Retina (tissue), 1 donor: ENCODE results near the gene PPFIA2.

Experiments used
- DNase-seq: peaks from one replicate; pipeline ENCODE4 v3.0.0-alpha.2; 2016

PPFIA2 gene

DNA sequence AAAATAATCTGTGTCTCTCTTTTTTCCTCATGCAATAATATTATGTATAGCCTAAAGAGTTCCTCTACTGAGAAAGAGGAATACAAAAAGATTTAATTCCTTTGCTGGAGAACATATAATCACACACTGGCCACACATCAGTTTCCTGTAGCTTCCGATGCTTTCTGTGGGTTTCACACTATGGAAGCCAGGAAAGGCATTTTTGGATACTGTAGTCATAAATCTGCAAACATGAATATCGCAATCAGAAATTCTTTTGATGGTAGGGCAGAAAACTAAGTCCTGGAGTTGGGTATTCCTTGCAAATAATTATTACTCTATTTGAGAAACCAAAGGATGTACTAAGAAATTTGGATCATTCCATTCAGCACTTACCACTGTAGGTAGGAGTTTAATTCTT is 421.3 kb downstream of the PPFIA2 start:
- no peak for DNase-seq

DNA sequence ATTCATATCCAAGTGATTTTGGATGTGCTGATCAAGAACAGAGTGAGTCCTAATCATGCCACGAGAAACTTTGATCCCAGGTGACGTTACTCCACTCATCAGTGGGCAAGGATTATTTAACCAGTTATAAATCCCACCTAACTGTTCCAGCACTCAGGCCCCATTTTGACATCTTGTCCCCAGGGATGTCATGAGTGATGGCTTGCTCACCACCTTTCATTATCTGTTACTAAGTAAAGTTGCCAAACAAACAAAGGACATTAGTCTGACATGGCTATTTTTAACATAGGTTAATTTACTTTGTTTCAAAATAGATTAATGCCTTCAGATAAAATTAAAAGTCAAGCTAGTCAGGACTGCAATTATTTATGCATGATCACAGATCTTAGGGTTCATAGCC is 425.3 kb downstream of the PPFIA2 start:
- DNase-seq = no peak

DNA sequence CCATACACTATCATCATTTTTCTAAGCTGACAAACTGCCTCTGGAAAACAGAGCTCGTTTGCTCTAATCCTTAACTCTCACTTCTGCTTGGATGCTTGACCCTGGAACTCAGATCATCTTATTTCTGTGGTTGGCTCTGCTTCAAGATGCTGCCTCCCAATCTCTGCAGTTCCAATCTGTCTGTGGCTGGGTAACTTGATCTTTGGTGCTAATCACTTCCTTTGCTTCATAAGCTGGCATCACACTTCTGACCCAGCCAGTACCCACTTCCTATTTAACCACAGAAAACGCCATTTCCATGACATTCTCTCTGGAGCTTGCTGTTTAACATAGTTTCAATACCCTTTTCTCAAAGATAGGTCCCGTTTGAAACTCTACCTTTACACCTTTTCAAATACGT is 427.1 kb downstream of the PPFIA2 start:
- no peak for DNase-seq

DNA sequence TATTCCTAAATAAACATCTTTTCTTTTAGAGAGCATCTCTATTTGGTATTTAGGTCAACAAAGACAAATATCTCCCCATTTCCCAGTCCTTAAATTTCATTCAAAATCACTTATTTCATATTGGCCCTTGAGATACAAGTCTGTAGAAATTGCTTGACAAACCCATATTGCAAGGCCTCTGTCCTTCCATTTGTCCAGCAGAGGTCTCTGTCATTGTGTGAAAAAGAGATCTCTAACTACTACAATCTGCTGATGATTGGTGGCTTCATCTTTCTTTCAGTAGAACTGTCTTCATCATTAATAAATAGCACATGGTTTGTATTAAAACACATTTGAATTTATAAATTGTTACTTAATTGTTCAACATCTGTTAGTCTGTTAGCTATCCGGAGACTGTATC is 428.7 kb downstream of the PPFIA2 start:
- DNase-seq = no peak

DNA sequence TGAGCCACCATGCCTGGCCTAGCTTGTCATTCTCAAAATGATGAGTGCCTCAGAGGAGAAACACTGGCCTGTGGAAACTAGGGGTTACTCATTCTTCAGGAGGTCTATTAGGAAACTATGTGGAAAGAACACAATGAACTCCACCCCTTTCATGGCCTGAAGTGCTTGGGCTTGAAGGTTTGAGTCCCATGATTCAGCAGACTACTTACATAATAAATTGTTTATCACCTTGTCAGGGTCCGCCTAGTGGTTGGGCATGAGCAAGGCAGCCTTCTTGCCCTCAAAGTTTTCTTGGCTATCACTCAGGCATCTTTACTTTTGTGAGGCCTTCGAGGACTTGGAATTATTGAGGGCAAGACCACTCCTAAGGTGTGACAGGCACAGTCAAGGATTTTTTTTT is 430.1 kb downstream of the PPFIA2 start:
- DNase-seq = no peak

DNA sequence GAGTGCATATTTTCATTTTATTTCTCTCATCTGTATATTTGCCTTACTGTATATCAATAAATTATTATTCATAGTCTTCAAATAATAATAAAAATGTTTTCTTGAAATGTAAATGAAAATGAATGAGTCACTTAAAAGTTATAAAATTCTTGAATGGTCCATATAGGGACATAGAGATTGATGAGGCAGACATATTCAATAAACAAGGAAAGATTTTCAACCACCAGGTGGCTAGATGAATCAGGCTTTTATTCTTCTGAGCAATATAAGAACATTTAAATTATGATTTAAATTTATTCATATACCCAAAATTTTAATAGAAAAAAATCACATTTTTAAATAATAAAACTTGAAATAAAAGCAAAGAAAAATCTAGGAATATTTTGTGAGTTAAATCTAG is 431.7 kb downstream of the PPFIA2 start:
- DNase-seq = no peak

DNA sequence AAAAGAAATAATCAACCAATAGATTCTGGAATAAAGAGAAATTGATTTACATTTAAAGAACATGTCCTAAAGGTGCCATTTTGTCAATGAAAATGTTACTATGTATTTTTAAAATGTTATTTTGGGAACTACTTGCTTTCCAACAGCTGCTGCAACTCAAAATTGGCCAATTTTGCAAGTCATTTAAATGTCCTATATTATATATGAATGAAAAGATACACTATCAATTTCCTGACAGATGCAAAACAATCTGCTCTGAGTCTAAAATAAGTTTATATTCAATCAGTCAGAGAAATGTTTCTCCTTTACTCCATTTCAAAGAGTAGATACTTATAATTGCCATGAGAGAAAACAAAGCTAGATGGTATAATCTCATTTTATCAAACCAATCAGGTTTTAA is 434.1 kb downstream of the PPFIA2 start:
- DNase-seq = no peak

DNA sequence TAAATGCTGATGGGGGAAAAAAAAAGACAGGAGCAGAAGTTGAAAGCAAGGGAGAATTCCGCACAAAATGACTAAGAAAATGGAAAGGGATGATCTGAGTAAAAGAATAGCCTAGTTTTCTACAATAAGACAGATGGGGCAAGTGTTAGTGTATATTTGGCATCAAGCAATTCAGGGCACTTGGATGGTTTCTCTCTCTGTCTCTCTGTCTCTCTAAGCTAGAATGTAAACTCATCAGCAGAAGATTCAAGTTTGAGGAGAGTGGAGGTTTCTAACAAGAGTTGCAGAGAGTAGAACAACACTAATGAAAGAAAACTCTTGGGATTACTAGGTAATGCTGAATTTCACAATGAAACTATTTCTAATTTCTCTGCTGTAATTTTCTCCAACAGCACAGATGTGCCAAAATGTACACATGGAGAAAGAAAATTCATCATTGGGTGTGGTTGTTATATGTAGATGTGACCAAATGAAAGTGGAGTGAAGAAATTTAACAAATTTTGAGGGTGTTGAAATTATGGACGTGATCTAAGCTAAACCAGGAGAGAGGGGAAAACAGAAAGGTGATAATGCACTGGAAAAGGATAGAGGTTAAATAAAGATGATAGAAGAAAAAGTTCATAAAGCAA is 444.1 kb downstream of the PPFIA2 start:
- no peak for DNase-seq

DNA sequence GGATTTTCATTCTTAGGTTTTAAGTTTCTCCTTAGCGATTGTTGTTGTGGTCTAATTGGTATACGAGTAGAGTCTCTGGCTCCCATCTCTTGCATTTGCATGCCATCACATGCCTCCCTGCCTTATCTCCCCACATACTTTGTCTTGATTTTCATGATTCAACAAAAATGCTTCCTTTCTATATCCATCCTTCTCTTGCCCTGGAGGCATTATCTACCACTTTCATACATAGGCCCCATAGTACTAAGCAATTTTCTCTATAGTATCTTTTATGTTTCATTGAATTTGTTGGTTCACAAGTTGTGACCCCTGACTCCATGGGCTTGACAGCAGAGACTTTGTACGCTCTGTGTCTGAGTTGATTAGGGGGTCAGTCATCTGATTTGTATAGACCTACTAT is 455.2 kb downstream of the PPFIA2 start:
- no peak for DNase-seq

DNA sequence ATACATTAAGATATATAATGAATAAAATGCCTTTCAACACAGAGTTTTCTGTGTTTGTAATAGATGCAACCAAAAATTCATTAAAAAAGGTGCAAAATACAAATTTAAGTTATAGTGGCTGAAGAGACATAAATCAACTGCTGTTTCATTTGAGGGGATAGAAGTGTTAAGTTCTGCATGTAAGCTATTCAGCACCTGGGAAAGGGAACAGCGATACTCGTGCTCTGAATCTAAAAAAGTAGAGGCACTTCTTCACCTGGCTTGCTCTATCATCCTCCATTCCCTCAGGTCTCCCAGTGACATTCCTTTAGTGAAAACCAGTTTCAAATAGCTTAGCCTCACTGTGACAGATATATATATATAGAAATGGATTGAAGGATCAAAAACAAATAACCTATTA is 458.7 kb downstream of the PPFIA2 start:
- DNase-seq = no peak

DNA sequence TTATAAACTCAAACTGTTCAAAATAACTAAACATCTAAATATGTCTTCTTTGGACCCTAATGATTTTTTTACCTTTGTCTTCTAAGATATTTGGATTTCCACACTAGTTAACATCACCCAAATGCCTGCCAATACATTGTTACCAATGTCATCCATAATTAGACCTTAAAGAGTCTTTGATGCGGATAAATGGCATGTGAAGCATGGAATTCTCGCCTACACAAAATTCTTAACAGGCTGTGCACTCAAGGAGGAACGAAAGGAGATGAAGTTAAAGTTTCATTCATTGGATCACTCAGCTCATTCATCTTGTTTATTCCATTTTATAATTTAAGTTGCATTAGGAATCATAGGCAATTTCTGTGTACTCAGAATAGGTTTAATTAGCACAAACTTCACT is 461.5 kb downstream of the PPFIA2 start:
- DNase-seq = peak; percentile 40

DNA sequence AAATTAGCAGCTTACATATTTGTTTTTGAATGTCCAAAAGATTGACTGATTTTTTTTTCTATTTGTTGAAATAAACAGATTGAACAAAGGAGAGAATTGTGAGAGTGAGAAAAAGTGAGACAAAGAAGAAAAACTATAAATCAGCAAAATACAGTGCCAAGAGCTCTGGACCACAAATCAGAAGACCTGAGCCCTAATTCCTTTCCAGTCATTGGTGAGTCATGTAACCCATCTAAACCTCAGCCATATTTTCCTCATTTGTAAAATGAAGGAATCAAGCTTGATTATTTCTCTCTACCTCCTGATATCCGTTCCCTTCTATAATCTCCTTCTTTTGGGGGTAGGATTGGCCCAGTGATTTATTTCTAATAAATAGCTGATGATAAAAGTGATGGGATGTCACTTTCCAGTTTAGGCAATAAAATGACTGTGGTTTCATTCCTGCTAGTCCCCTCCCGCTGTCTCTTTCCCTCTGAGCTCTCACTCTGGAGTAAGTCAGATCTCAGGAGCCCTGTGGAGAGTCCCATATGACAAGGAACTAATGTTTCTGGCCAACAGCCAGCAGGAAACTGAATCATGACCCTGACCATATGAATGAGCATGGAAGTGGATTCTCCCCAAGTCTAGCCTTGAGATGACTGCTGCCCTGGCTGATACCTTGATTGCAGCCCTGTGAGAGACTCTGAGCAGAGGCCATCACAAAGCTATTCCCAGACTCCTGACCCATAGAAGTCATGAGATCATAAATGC is 462.4 kb downstream of the PPFIA2 start:
- peak; percentile 39 for DNase-seq

DNA sequence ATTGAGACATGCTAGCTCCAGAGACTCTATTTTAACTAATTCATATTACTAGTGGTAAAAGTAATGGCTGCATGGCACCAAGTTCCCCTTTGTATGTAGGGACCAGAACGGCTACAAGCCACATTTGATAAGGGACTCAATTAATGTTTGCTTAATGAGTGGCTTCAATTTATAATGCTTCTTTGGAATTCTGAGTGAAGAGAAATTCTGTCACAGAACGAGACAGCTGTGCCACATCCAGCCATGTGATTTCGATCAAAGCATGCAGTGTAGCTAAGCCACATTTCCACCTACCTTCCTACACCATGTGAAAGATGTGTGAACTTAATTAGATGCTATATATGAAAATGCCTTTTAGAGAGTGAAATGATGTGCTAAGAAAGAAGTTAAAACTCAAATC is 463.9 kb downstream of the PPFIA2 start:
- DNase-seq = peak; percentile 25

DNA sequence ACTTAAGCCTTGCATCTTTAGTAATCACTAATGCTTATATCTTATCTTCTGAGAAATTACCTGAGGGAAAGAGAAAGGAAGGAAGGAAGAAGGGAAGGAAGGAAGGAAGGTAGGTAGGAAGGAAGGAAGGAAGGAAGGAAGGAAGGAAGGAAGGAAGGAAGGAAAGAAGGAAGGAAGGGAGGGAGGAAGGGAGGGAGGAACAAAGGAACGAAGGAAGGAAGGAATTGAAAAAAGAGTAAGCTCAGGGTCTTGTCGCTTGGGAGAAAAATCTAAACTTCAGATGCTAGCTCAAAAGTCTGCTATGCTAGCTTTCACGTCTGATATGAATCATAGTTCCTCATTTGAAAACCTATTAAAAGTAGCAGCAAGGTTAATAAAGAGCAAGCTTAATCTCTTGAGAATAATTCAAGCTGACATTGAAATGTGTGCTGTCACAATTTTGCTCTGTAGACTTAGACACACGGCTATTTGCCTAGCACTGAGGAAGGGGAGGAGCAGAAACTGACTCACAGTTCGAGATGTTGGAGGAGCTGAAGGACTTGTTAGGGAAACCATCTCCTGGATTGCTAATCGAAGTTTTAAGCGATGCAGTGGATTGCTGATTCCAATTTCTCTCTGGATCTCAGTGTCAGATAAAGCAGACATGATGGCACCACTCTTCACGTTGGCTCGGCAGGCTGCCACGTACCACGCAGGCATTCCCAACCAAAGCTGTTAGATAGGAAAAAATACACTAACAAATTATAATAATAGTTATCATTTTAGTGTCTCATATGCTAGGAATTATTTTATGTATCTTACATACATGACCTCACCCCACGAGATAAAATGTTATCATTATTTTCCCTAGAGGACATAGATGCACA is 464.6 kb downstream of the PPFIA2 start:
- DNase-seq = peak; percentile 58

DNA sequence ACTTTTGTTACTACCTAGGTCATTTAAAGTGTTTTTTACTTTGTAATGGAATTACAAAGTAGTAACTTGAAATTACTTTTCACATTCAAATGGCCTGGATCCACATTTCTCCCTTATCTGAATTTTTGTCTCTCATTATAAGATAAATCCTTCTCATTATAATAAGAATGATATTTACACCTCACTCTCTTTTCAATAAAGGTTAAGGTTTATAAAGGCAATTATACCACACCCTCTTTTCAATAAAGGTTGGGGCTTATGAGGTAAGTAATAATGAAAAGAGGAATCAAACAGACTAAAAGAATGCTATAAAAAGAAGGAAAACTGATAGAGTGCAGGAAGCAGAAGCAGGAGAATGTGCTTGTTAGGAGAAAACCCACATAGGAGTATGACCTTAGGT is 470.5 kb downstream of the PPFIA2 start:
- no peak for DNase-seq

DNA sequence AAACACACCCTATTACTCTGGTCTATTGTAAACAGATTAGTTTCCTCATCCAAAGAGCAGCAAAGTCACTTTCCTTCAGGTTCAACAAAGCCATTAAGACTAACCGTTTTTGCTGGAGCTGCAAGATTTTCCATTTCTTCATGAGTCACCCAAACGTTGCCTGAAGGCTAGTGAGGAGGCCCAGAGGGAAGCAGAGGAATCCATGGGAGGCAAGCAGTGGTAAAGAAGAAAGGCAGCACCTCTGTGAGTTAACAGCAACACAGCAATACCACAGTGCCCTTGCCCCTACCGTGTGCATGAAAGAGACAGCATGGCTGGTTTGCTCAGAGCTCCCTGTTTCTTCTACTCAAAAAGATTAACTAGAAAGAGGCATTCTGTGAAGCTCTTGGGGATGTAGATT is 475.0 kb downstream of the PPFIA2 start:
- DNase-seq = no peak

DNA sequence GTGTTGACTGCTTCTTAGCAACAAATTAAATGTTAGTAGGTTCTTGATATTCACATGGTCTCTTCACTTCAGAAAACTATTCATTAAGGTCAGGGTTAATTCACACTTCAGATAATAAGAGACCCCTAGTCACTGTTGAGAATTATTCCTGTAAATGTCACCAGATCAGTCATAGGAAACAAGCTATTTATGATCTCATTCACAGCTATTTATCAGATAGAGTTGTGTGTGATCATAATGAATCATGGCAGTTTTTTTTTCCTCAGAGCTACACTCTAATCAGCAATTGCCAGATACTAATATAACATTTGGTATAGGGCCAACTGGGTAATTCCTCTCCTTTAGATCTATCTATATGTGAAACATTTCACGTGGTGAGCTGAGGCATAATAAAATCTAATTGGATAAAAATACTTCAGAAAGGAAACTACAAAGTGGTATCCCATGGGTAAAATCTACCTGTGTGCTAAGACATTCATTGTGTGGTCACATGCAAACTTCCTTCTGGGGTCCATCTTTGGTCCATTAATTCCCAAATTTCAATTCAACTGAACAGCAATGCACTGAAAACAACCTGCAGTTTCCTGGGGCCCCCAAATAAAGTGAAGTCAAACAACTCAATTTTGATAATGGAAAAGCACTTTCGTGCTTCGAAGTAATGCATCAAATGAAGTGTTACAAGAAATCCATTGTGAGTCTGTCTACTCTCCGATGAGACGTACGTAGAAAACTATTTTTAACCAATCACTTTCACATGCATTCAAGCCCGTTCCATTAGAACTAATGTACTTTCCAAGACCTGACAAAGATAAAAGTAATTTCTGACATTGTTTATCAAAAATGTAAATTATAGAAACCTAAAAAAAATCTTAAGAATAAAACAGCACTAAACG is 484.3 kb downstream of the PPFIA2 start:
- DNase-seq = no peak

DNA sequence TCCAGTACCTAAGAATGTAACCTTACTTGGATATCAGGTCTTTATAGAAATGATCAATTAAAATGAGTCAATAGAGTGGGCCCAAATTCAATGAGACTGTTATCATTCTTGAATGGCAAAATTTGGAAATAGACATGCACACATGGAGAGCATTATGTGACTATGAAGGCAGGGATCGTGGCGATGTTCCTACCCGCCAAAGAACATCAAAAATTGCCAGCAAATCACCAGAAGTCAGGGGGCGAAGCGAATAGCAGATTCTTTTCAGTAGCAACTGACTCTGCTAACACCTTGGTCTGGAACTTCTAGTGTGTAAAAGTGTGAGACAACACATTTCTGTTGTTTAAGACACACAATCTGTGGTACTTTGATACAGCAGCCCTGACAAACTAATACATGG is 488.8 kb downstream of the PPFIA2 start:
- no peak for DNase-seq

DNA sequence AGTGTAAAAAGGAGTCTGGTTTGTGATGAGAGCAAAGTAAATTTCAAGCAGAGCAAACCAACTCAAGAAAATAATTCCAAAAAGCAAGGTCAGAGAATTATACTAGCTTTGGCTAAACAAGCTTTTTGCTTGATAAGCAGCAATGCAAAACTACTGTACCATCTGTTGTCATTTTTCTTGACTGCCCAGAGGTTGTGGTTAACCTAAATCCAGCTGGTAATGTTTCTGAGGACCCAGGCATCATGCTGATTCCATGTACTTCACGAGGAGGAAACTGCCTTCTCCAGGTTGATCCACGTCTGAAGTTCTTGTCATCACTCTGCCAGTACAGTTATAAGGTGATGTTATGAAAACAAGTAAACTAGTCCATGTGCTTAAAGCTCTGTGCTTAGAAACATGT is 496.1 kb downstream of the PPFIA2 start:
- no peak for DNase-seq

DNA sequence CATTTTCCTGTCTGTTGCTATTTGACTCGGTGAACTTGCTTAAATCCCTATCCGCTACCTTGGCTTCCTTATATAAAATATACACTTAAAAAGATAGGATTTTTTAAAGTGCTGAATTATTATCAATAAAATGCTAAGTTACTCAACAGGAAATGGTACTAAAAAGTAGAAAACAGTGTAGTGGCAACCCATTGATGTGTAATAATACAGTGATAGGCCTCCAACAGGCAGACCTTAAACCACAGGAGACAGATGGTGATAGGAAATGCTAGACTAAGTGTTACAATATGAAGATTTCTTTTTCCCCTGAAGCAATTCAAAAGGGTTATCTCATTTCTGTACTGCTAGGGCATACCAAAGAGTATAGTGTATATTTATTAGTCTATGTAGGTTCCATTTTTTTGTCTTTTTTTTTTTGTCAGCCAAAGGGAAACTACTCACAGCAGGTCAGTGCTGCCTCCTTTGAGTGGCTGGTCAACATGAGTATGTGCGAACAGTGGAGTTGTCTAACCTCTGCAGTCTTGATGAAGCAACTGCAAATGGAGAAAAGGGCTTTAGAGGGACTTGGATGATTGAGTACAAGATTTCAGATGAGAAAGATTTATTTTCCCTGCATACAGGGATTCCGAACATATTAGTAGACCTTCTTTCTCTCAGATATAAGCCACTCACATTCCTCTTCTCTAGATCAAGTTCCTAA is 497.5 kb downstream of the PPFIA2 start:
- DNase-seq = no peak

DNA sequence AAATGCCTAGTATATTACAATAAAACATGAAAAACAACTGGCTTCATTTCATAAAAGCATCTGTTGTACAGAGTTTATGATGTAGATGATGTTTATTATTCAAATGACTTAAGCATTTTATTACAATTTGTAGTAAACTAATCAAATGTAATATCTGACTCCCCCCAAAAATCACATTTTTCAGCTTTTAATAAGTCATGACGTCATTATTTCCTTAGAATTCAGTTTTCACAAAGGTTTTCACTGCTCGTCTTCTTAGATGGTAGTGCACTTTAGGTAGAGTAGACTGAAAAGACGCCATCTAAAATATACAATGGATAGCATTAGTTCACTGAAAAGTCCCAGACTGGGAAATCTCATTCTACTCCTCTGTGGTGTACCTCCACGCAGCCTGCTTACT is 499.8 kb downstream of the PPFIA2 start:
- no peak for DNase-seq

DNA sequence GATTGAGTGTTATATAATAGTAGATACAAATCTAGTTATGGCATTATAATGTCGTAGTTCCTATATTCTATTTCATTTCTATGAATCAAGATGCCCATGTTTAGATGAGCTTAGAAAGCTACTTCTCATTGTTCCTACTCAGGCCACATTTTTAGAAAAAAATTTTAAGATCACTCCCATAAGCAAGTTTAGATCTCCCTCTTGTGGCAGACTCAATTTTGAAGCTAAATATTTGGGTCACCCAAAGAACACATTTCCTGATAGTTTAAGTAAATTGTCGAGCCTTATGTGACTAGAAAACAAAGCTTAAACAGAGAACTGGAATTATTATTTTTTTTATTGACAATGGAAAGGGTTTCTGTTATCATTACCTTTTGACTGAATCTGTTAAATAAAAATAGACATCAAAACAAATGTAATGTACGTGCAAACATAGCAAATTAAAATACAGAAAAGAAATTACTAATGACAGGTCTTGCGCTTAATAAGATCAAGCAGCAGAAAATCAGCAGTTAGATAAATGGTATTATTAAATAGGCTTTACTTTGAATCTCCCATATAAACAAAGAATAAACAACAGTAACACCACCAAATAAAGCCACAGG is 501.1 kb downstream of the PPFIA2 start:
- peak; percentile 47 for DNase-seq
